ENCODE measurements around the gene TRIP6. TPM values are rescaled to one million over a fixed set of nuclear protein-coding genes. Genes with fewer than 3 reads are reported as not detected.
A peak's percentile ranks its signal among the peaks of the same experiment; 100 is the strongest.

Gene TRIP6
- total and polyA plus RNA-seq, 2 donors (not counting 1 experiment from before 2014, with no cell fraction given) = 6.8 to 13.8 TPM

GRCh38 chr7:100825751-100826513 is 41.3 kb upstream of the TRIP6 start:
- no peak for TF ChIP-seq EZH2 (IDR thresholded peaks at IDR 0.05; ENCODE audit: borderline replicate concordance, insufficient read depth, low read depth, low read length, poor library complexity, severe bottlenecking)
- no peak for TF ChIP-seq CTCF (IDR thresholded peaks at IDR 0.05)
- no peaks in the 10 kb centered on the region for H3K9me3 Mint-ChIP-seq (ENCODE audit: insufficient read depth)
- peaks cover 41% of the 10 kb centered on the region for H3K27me3 Mint-ChIP-seq
- Histone ChIP-seq H3K4me3 (ENCODE audit: control extremely low read depth in 1 of 5, extremely low read depth in 1 of 5, insufficient read depth in 1 of 5, low read depth in 2 of 5, low read length in 4 of 5) (no peak overlapping the region), H3K27ac (ENCODE audit: low read length in 2 of 2) (no peak overlapping the region), H3K9me3 (ENCODE audit: control extremely low read depth in 1 of 3, control insufficient read depth in 2 of 3, insufficient read depth in 1 of 3, low read length in 2 of 3) (peaks cover 0 to 4% (median 0%) of the 10 kb centered on the region in 3 donors), H3K36me3 (replicated peaks in 1 of 2; ENCODE audit: control extremely low read depth in 1 of 2, control insufficient read depth in 1 of 2, extremely low read depth in 1 of 2, insufficient read depth in 2 of 2, low read length in 1 of 2) (no peaks in the 10 kb centered on the region), H3K27me3 (replicated peaks in 1 of 4; ENCODE audit: control extremely low read depth in 1 of 4, control insufficient read depth in 3 of 4, insufficient read depth in 4 of 4, low read length in 3 of 4) (peaks cover 0 to 57% (median 22%) of the 10 kb centered on the region in 4 experiments), H4K20me1 (ENCODE audit: control insufficient read depth, insufficient read depth, low read length, poor library complexity, severe bottlenecking) (no peaks in the 10 kb centered on the region), H3K4me2 (replicated peaks; ENCODE audit: low read depth, low read length, poor library complexity, severe bottlenecking) (peak overlapping the region; percentile 83), H3K9ac (ENCODE audit: low read length) (no peak overlapping the region), H2AFZ (ENCODE audit: insufficient read depth, low read depth, low read length, poor library complexity, severe bottlenecking) (no peak overlapping the region), H3K4me1 (ENCODE audit: control insufficient read depth in 2 of 2, insufficient read depth in 2 of 2, low read length in 2 of 2) (peaks cover 26 to 27% of the 10 kb centered on the region in 2 donors), H3K79me2 (ENCODE audit: control insufficient read depth, insufficient read depth, low read length) (no peaks in the 10 kb centered on the region)
- 38% methylated on average over 14 of the region's 17 CpGs for WGBS (ENCODE audit: insufficient coverage)
- intact Hi-C loops (cut with micrococcal nuclease) = no loop called here
- peak overlapping the region; percentile 1 for H3K27ac Mint-ChIP-seq
- ATAC-seq (ENCODE audit: low read depth) (no peak), DNase-seq (no peak)
- ChIA-PET POLR2A (no interaction called here), CTCF (interaction anchor here (1.5 kb wide), 1 partner anchor 22 kb away, joined by 3 read pairs; no protein-coding TSS in a partner anchor)
- peak overlapping the region; percentile 76 for H3K4me3 Mint-ChIP-seq
- peaks cover 20% of the 10 kb centered on the region for H3K4me1 Mint-ChIP-seq

All from B cell (primary cell).